NCI-H510A treated with DMSO at 0.1 percent for 48 hours (cell line): ENCODE results near the gene CIB2.

Experiments used
- DNase-seq: peaks from one replicate; lab custom pipeline; 2025; lab: John Stamatoyannopoulos, UW

Gene CIB2

DNA sequence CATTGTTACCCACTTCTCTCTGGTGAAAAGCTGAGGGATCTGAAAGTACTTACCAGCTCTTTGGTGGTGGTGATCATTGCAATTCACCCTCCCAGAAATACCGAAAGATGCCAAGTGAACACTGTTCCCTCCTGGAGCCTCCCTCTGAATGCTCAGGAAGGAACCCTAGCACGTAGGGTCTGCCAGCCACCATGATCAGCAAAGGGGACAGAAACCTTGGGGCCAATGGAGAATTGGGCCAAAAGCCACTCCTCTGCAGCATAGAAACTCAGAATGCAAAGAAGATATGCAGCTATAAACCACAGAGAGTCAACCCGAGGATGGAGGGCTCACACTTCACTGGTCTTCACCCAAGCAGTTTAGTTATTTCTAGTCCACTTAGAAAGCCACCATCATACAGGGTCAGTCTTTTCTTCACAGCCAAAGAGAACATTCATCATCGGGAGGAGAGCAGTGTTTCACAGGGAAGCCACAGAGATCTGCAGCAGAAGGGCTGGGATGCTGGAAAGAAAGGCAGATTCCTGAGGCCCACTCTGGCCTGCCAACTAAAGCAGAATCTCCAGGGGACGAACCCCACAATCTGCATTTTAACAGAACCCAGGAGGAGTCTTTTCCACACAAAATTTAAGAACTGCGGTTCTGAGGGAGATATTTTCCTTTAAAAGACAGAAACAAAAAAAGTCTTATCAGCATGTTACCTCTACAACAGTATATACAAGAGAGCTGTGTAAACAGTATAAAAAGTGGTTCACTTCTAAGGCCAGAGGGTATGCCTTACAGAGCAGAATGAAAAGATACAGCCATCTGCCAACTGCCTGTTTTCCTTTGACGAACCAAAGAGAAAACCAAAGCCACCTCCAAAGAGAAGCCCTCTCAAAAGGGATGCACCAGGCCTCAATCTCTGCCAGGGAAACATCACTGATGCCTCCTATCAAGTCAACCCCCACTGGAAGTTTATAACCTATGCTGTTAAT lies 65.0 kb downstream of the CIB2 start:
- no peak for DNase-seq

DNA sequence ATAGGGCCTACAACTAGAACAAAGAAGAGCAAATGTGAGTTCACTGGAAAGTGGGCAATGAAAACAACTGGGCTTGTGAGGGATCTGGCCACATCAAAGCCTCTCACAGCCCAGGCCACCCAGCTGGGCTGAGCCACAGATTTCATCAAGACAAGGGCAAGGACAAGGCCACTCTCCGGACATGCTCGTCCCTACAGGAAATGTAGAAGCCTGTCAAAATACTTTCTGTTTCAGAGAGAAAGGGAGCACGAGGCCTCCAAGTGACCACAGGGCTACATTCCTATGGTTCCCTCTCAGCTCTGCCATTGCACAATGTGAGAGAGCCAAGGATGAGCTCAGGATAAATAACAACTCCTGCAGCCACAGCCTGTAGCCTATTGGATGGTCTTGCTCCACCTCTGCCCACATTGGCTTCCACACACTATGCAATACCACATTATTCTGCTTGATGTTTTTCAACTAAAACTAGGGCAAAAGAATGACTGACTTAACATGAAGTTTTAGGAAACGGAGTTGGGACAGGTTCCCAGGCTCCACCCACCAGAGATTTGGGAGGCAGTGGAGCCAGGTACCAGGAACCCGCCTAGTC lies 65.9 kb downstream of the CIB2 start:
- DNase-seq = no peak

DNA sequence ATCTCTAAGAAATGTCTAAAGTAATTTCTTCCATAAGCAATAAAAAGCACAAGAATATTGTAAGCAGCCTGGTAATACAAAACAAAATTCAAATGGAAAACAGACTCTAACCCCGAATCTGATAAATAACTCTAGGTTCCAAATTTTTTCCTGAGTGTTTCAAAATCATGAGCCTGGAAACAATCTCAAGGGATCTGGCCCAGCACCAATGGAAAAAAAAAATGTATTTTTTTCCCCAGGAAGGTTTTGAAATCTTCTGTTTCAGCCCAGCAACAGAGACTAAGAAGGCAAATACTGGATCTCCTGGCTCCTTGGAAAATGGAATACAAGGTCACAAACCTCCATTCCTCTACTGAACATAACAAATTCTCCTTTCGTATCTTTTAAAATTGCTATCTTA lies 66.7 kb downstream of the CIB2 start:
- DNase-seq = no peak

- DNase-seq = no peak
Measured at GRCh38 chr15:78063970-78064385, 67.3 kb downstream of the CIB2 start.

DNA sequence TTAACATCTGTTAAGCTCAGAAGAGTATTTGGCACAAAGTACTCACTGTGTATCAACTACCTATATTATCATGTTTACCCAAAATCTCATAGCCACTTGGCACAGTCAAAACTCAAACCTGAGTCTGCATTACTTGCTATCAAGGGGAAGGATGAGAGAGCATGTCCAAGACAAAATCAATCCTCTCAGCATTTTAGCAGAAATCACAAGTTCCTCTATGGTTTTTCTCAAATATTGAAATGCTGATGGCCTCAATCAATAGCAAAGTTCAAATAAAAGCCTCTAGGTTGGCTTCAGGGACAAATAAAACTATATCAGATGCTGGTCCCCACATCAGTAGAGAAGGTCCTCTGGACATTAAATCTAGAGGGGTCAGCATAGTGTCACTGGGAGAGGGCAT lies 68.0 kb downstream of the CIB2 start:
- DNase-seq = peak; percentile 11

- peak; percentile 68 for DNase-seq
Measured at GRCh38 chr15:78061963-78062427, 69.2 kb downstream of the CIB2 start.

- DNase-seq = no peak
Measured at GRCh38 chr15:78060232-78060631, 71.0 kb downstream of the CIB2 start.

- DNase-seq = no peak
Measured at GRCh38 chr15:78059110-78059839, 72.0 kb downstream of the CIB2 start.

- no peak for DNase-seq
Measured at GRCh38 chr15:78058401-78058935, 72.8 kb downstream of the CIB2 start.

DNA sequence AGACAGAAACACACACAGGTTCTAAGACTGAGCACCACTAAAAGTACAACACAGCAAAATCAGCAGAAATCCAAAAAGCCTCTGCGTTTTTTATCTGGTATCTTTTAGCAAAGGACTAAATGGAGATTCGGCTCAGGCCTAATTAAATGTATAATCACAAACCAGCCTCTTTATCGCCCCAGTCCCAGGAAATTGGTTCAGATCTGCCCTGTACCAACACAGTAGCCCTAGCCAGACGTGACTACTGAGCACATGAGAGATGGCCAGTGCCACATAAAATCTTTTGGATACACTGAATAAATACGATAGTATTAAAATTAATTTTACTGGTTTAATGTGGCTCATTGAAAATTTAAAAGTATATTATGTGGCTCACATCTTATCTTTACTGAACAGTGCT lies 73.4 kb downstream of the CIB2 start:
- no peak for DNase-seq

DNA sequence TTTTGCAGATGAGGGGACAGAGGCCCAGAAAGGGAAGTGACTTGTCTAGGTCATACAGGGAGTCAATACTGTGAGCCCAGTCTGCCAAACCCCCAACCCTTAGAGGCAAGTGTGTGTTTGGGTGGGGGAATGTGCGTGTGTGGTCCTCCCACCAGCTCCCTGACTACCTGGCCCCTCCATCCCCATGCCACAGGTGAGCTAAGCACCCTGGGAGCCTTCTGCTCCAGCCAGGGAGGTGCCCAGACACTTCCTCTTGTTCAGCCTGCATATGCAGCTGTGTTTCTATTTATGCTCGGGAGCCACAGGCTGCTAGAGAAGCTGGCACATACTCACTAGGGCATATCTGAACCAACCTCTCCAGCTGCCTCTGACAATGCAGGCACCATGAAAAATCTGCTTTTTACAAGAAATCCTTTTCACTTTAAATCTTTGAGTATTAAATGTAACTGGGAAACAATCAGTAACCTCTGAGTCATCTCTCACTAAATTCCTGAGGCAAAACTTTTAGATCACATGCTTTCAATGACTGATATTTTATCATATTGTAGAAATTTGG lies 74.5 kb downstream of the CIB2 start:
- no peak for DNase-seq

DNA sequence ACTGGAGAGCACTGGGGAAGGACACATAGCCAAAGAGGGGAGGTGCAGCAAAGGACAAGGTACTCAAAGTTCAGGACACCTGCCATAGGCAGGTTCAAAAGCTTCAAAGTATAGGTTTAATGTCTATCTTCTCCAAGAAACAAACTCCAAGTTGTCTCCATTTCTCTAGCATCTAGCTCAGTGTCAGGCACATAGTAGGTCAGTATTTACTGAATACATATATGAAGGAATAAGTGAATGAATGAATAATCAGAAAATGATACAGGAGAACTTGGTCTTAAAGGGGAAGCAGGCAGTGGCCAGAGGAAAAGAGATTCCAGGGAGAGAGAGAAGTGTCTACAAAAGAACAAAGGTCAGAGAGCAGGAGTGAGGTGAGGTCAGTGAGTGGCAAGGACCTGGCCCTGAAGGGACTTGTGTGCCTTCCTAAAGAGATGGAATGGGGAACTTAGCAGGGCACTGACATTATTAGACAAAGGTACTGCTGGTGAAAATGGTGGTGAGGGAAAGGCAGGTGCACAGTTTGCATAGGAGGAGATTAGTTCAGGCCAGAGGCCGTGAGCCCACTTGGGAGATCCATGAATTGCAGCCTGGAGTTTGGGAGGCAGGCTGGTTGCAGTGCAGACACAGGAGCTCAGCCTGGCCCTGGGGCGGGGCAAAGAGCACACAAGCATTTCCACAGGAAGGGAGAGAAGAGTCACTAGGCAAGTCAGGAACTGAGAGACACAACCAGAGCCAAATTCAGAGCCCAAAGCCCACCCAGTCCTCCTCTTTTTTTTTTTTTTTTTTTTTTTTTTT lies 75.1 kb downstream of the CIB2 start:
- no peak for DNase-seq

GRCh38 chr15:78054966-78055365 lies 76.3 kb downstream of the CIB2 start:
- no peak for DNase-seq
